ENCODE data around the gene ALDH1A1. TPM values are rescaled to one million over a fixed set of nuclear protein-coding genes. Genes with fewer than 3 reads are reported as not detected.

ALDH1A1 gene
- total RNA-seq, 1 experiment from 2014 or later = not detected

DNA sequence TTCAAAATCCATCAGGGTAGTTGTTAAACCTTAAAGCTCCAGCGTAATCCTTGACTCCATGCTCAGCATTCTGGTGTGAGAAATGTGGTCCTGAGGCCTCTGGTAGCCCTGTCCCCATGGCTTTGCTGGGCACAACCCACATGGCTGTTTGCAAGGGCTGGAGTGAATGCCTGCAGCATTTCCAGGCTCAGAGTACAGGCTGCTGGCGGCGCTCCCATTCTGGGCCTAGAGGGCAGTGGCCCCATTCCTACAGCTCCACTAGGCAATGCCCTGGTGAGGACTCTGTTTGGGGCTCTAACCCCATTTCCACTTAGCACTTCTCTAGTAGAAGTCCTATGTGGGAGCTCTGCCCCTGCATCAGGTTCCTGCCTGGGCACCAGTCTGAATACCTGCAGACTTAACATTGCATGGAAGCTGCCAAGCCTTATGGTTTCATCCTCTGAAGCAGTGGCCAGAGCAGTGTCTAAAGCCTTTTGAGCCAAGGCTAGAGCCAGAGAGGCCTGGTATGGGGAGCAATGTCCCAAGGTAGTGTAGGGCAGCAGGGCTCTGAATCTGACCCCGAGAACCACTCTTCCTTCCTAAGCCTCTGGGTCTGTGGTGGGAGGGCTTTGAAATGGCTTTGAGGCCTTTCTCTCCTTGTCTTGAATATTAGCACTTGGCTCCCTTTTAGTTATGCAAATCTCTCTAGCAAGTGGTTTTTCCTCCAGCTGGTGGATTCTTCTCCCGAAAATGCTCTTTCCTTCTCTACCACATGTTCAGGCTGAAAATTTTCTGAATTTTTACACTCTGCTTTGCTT, 5.8 kb upstream of the ALDH1A1 start:
- ATAC-seq (no peak), DNase-seq (no peak)
- H2AFZ ChIP-seq (ENCODE audit: low read length) = no peak overlapping the region
- no peaks in the 10 kb centered on the region for H3K9me2 ChIP-seq (replicated peaks; ENCODE audit: low read length)
- no TSS peak for BruUV-seq (replicated peaks)
- peaks cover 16% of the 10 kb centered on the region; the same call in 1 of the 2 replicates for H3K27me3 ChIP-seq (ENCODE audit: low read length)
- H3K4me3 ChIP-seq (ENCODE audit: low read length) = no peak overlapping the region
- ChIA-PET CTCF (no interaction called here), POLR2A (ENCODE audit: unreplicated experiment) (no interaction called here)
- H3K36me3 ChIP-seq (ENCODE audit: low read depth, low read length) = no peaks in the 10 kb centered on the region
- H3F3A ChIP-seq (ENCODE audit: low read length, unreplicated experiment) = no peaks in the 10 kb centered on the region
- no peaks in the 10 kb centered on the region for H4K20me1 ChIP-seq (ENCODE audit: low read length)
- TF ChIP-seq EZH2phosphoT487 (IDR thresholded peaks at IDR 0.05; ENCODE audit: borderline replicate concordance, low read length) (no peak), EZH2 (IDR thresholded peaks at IDR 0.05; ENCODE audit: low read length, unreplicated experiment) (no peak)
- TF ChIP-seq, protein P1, sequence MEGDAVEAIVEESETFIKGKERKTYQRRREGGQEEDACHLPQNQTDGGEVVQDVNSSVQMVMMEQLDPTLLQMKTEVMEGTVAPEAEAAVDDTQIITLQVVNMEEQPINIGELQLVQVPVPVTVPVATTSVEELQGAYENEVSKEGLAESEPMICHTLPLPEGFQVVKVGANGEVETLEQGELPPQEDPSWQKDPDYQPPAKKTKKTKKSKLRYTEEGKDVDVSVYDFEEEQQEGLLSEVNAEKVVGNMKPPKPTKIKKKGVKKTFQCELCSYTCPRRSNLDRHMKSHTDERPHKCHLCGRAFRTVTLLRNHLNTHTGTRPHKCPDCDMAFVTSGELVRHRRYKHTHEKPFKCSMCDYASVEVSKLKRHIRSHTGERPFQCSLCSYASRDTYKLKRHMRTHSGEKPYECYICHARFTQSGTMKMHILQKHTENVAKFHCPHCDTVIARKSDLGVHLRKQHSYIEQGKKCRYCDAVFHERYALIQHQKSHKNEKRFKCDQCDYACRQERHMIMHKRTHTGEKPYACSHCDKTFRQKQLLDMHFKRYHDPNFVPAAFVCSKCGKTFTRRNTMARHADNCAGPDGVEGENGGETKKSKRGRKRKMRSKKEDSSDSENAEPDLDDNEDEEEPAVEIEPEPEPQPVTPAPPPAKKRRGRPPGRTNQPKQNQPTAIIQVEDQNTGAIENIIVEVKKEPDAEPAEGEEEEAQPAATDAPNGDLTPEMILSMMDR (conservative IDR thresholded peaks at IDR 0.05; ENCODE audit: low read depth, low read length) = no peak
- no peak overlapping the region for H3K4me2 ChIP-seq (ENCODE audit: low read length)
- H3K9ac ChIP-seq (ENCODE audit: low read length) = no peak overlapping the region
- no peaks in the 10 kb centered on the region for H3K4me1 ChIP-seq (ENCODE audit: insufficient read depth, low read length)
- no peak overlapping the region for H3K27ac ChIP-seq (ENCODE audit: low read length)
- H3K79me2 ChIP-seq (ENCODE audit: low read length) = no peaks in the 10 kb centered on the region
- no peaks in the 10 kb centered on the region for H3K9me3 ChIP-seq (ENCODE audit: low read length)
- intact Hi-C loops (cut with micrococcal nuclease) = no loop called here

DNA sequence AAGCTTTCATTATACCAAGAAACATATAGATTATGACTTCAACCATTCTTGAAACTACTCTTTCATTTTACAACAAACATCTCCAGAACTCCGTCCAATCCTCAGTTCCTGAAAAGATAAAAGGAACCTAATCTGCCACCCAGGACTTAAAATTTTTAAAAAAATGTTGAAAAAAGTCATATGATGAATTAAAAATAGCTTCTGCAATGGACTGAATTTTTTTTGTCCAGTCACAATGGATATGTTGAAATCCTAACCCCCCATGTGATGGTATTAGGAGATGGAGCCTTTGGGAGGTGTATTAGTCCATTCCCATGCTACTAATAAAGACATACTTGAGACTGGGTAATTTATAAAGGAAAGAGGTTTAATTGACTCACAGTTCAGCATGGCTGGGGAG, 2.7 kb upstream of the ALDH1A1 start:
- no peaks in the 10 kb centered on the region for H3K9me3 ChIP-seq (ENCODE audit: low read length)
- POLR2A ChIA-PET (ENCODE audit: unreplicated experiment) = no interaction called here
- no peak overlapping the region for H3K9ac ChIP-seq (ENCODE audit: low read length)
- no peaks in the 10 kb centered on the region for H3F3A ChIP-seq (ENCODE audit: low read length, unreplicated experiment)
- DNase-seq (no peak), ATAC-seq (no peak)
- H4K20me1 ChIP-seq (ENCODE audit: low read length) = no peaks in the 10 kb centered on the region
- H3K9me2 ChIP-seq (replicated peaks; ENCODE audit: low read length) = no peaks in the 10 kb centered on the region
- BruUV-seq (replicated peaks) = no TSS peak
- TF ChIP-seq EZH2phosphoT487 (IDR thresholded peaks at IDR 0.05; ENCODE audit: borderline replicate concordance, low read length) (no peak), EZH2 (IDR thresholded peaks at IDR 0.05; ENCODE audit: low read length, unreplicated experiment) (no peak)
- TF ChIP-seq, protein P1 (conservative IDR thresholded peaks at IDR 0.05; ENCODE audit: low read depth, low read length) = no peak
- no peaks in the 10 kb centered on the region for H3K4me1 ChIP-seq (ENCODE audit: insufficient read depth, low read length)
- no peaks in the 10 kb centered on the region for H3K79me2 ChIP-seq (ENCODE audit: low read length)
- intact Hi-C loops (cut with micrococcal nuclease) = no loop called here
- H3K4me2 ChIP-seq (ENCODE audit: low read length) = no peak overlapping the region
- H2AFZ ChIP-seq (ENCODE audit: low read length) = no peak overlapping the region
- peaks cover 47% of the 10 kb centered on the region for H3K27me3 ChIP-seq (ENCODE audit: low read length)
- H3K36me3 ChIP-seq (ENCODE audit: low read depth, low read length) = no peaks in the 10 kb centered on the region
- no peak overlapping the region for H3K4me3 ChIP-seq (ENCODE audit: low read length)
- no peak overlapping the region for H3K27ac ChIP-seq (ENCODE audit: low read length)
- CTCF ChIA-PET = no interaction called here

DNA sequence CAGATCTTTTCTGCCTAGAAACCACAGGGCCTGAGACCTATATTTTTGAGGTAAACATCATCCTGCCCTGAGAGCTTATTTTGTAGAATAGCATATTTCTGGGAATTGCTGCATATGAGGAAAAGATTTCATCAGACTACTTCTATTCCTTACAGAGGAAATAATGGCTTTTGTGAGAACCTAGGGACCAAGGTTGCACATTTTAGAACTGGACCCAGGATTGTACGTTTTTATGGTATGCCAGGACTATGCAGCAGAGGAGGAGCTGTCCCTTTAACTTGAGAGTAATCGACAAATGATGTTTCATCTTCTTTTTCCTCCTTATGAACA, 2.2 kb upstream of the ALDH1A1 start:
- CTCF ChIA-PET = no interaction called here
- Histone ChIP-seq H3K9me3 (ENCODE audit: low read length) (no peaks in the 10 kb centered on the region), H3K4me1 (ENCODE audit: insufficient read depth, low read length) (no peaks in the 10 kb centered on the region), H3K9me2 (replicated peaks; ENCODE audit: low read length) (no peaks in the 10 kb centered on the region), H3K4me3 (ENCODE audit: low read length) (no peak overlapping the region), H3F3A (ENCODE audit: low read length, unreplicated experiment) (no peaks in the 10 kb centered on the region), H4K20me1 (ENCODE audit: low read length) (no peaks in the 10 kb centered on the region), H3K4me2 (ENCODE audit: low read length) (no peak overlapping the region), H3K27ac (ENCODE audit: low read length) (no peak overlapping the region), H2AFZ (ENCODE audit: low read length) (no peak overlapping the region), H3K27me3 (ENCODE audit: low read length) (peaks cover 49% of the 10 kb centered on the region), H3K79me2 (ENCODE audit: low read length) (no peaks in the 10 kb centered on the region), H3K36me3 (ENCODE audit: low read depth, low read length) (no peaks in the 10 kb centered on the region), H3K9ac (ENCODE audit: low read length) (no peak overlapping the region)
- intact Hi-C loops (cut with micrococcal nuclease) = no loop called here
- ATAC-seq (no peak), DNase-seq (no peak)
- BruUV-seq (replicated peaks) = no TSS peak
- POLR2A ChIA-PET (ENCODE audit: unreplicated experiment) = no interaction called here
- no peak for TF ChIP-seq EZH2phosphoT487 (IDR thresholded peaks at IDR 0.05; ENCODE audit: borderline replicate concordance, low read length)
- TF ChIP-seq, protein P1 (conservative IDR thresholded peaks at IDR 0.05; ENCODE audit: low read depth, low read length) = no peak
- TF ChIP-seq EZH2 (IDR thresholded peaks at IDR 0.05; ENCODE audit: low read length, unreplicated experiment) = no peak

Measured in PC-3 (cell line).